ENCODE results near the gene COMP. TPM values are rescaled to one million over a fixed set of nuclear protein-coding genes. Genes with fewer than 3 reads are reported as not detected.

COMP gene
- total and polyA plus RNA-seq, 4 donors: 9.8 to 142 (median 15.1) TPM

GRCh38 chr19:18761531-18762110, 29.5 kb downstream of the COMP start:
- intact Hi-C loops (cut with DNase I): no loop called here
- ATAC-seq (ENCODE audit: low FRiP score): peak; percentile 21

GRCh38 chr19:18760440-18761383, 30.4 kb downstream of the COMP start:
- DNase-seq (no peak), ATAC-seq (ENCODE audit: low FRiP score) (no peak)
- Histone ChIP-seq H3K27ac (ENCODE audit: low read depth in 1 of 2, low read length in 2 of 2) (no peak overlapping the region), H3K9me3 (ENCODE audit: control insufficient read depth, low read length) (no peaks in the 10 kb centered on the region), H3K27me3 (ENCODE audit: control insufficient read depth in 1 of 2, insufficient read depth in 2 of 2, low read length in 1 of 2) (no peaks in the 10 kb centered on the region), H3K36me3 (ENCODE audit: control insufficient read depth in 1 of 2, insufficient read depth in 2 of 2, low read length in 1 of 2) (no peaks in the 10 kb centered on the region), H3K4me1 (ENCODE audit: control insufficient read depth in 1 of 2, insufficient read depth in 2 of 2, low read length in 2 of 2) (no peaks in the 10 kb centered on the region), H3K4me3 (ENCODE audit: low read length in 2 of 2) (no peak overlapping the region)
- 90% methylated on average over 26 to 27 of the region's 27 CpGs for WGBS, 2 donors
- intact Hi-C loops (cut with DNase I): no loop called here

More at GRCh38 chr19:18761531-18762110, 29.5 kb downstream of the COMP start:
- Histone ChIP-seq H3K36me3 (ENCODE audit: control insufficient read depth in 1 of 2, insufficient read depth in 2 of 2, low read length in 1 of 2) (no peaks in the 10 kb centered on the region), H3K4me3 (ENCODE audit: low read length in 2 of 2) (no peak overlapping the region), H3K9me3 (ENCODE audit: control insufficient read depth, low read length) (no peaks in the 10 kb centered on the region), H3K27me3 (ENCODE audit: control insufficient read depth in 1 of 2, insufficient read depth in 2 of 2, low read length in 1 of 2) (no peaks in the 10 kb centered on the region), H3K27ac (ENCODE audit: low read depth in 1 of 2, low read length in 2 of 2) (no peak overlapping the region), H3K4me1 (ENCODE audit: control insufficient read depth in 1 of 2, insufficient read depth in 2 of 2, low read length in 2 of 2) (no peaks in the 10 kb centered on the region)
- DNase-seq: no peak
- WGBS, 2 donors: 79 to 84% methylated on average over 16 of the region's 16 CpGs

DNA sequence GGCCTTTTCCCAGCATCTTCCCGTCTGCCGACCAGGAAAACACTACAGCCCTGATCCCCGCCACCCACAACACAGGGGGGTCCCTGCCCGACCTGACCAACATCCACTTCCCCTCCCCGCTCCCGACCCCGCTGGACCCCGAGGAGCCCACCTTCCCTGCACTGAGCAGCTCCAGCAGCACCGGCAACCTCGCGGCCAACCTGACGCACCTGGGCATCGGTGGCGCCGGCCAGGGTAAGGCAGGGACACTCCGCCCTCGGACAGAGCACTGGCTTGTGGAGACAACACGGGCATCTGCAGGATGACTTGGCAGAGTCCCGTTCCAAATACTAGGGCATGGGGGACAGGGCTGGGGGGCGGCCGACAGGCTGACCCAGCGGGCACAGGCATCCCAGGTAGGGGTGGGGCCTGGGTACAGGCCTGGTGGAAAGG, 31.1 kb downstream of the COMP start:
- Histone ChIP-seq H3K4me3 (ENCODE audit: low read length in 2 of 2) (no peak overlapping the region), H3K4me1 (ENCODE audit: control insufficient read depth in 1 of 2, insufficient read depth in 2 of 2, low read length in 2 of 2) (no peaks in the 10 kb centered on the region), H3K27me3 (ENCODE audit: control insufficient read depth in 1 of 2, insufficient read depth in 2 of 2, low read length in 1 of 2) (no peaks in the 10 kb centered on the region), H3K36me3 (ENCODE audit: control insufficient read depth in 1 of 2, insufficient read depth in 2 of 2, low read length in 1 of 2) (no peaks in the 10 kb centered on the region), H3K9me3 (ENCODE audit: control insufficient read depth, low read length) (no peaks in the 10 kb centered on the region), H3K27ac (ENCODE audit: low read depth in 1 of 2, low read length in 2 of 2) (no peak overlapping the region)
- DNase-seq: no peak
- intact Hi-C loops (cut with DNase I): no loop called here
- WGBS, 2 donors: 91 to 93% methylated on average over 22 of the region's 22 CpGs
- ATAC-seq (ENCODE audit: low FRiP score): no peak

DNA sequence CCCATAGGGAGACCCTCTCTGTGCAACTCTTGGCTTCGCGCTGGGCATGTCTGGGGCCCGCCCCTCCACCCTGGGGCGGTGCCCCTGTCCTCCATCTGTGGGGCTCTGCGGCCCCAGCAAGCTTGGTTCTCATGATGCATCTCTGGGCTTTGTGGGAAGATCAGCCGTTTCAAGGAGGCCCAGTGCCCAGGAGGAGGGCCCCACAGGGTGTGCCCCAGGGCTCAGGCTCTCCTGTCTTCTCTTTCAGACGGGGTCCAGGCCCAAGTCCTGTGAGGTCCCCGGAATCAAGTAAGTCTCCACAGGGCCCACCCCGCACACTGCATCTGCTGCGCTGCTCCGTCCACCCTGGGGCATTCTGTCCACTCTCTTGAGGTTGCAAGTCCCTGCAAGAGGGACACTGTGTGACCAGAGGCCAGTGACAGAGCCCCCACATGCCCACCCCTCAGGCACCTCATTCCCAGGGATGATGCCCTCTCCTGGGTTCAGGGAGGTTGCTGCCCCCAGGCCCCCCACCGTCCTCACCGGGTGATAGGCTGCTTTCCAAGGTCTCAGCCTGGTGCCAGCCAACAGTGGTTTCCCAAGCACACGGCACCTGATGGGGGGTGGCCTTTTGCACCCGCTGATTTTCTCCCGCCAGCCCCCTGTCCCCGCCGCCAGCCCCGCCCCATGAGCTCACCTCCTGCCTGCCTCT, 31.7 kb downstream of the COMP start:
- Histone ChIP-seq H3K4me1 (ENCODE audit: control insufficient read depth in 1 of 2, insufficient read depth in 2 of 2, low read length in 2 of 2) (no peaks in the 10 kb centered on the region), H3K4me3 (ENCODE audit: low read length in 2 of 2) (no peak overlapping the region), H3K36me3 (ENCODE audit: control insufficient read depth in 1 of 2, insufficient read depth in 2 of 2, low read length in 1 of 2) (no peaks in the 10 kb centered on the region), H3K27me3 (ENCODE audit: control insufficient read depth in 1 of 2, insufficient read depth in 2 of 2, low read length in 1 of 2) (no peaks in the 10 kb centered on the region), H3K9me3 (ENCODE audit: control insufficient read depth, low read length) (no peaks in the 10 kb centered on the region), H3K27ac (ENCODE audit: low read depth in 1 of 2, low read length in 2 of 2) (no peak overlapping the region)
- intact Hi-C loops (cut with DNase I): no loop called here
- ATAC-seq (ENCODE audit: low FRiP score): no peak
- no peak for DNase-seq
- 88 to 91% methylated on average over 19 of the region's 19 CpGs for WGBS, 2 donors

- intact Hi-C loops (cut with DNase I): no loop called here
- no peak for DNase-seq
- Histone ChIP-seq H3K36me3 (ENCODE audit: control insufficient read depth in 1 of 2, insufficient read depth in 2 of 2, low read length in 1 of 2) (no peaks in the 10 kb centered on the region), H3K9me3 (ENCODE audit: control insufficient read depth, low read length) (no peaks in the 10 kb centered on the region), H3K27me3 (ENCODE audit: control insufficient read depth in 1 of 2, insufficient read depth in 2 of 2, low read length in 1 of 2) (no peaks in the 10 kb centered on the region), H3K27ac (ENCODE audit: low read depth in 1 of 2, low read length in 2 of 2) (no peak overlapping the region), H3K4me3 (ENCODE audit: low read length in 2 of 2) (no peak overlapping the region), H3K4me1 (ENCODE audit: control insufficient read depth in 1 of 2, insufficient read depth in 2 of 2, low read length in 2 of 2) (no peaks in the 10 kb centered on the region)
- 92 to 95% methylated on average over 16 of the region's 16 CpGs for WGBS, 2 donors
- ATAC-seq (ENCODE audit: low FRiP score): no peak
Observed at GRCh38 chr19:18756896-18757295, 34.2 kb downstream of the COMP start.

GRCh38 chr19:18754501-18754900, 36.6 kb downstream of the COMP start:
- no peak overlapping the region for H3K27ac ChIP-seq (ENCODE audit: low read depth in 1 of 2, low read length in 2 of 2)
- H3K27me3 ChIP-seq (ENCODE audit: control insufficient read depth in 1 of 2, insufficient read depth in 2 of 2, low read length in 1 of 2): no peaks in the 10 kb centered on the region
- H3K4me1 ChIP-seq (ENCODE audit: control insufficient read depth in 1 of 2, insufficient read depth in 2 of 2, low read length in 2 of 2): no peaks in the 10 kb centered on the region
- H3K36me3 ChIP-seq (ENCODE audit: control insufficient read depth in 1 of 2, insufficient read depth in 2 of 2, low read length in 1 of 2): peaks cover 0 to 1% of the 10 kb centered on the region in 2 donors
- H3K4me3 ChIP-seq (ENCODE audit: low read length in 2 of 2): no peak overlapping the region
- ATAC-seq (ENCODE audit: low FRiP score) (no peak), DNase-seq (no peak)
- H3K9me3 ChIP-seq (ENCODE audit: control insufficient read depth, low read length): no peaks in the 10 kb centered on the region
- 84 to 86% methylated on average over 4 of the region's 4 CpGs for WGBS, 2 donors
- intact Hi-C loops (cut with DNase I): no loop called here

- no peaks in the 10 kb centered on the region for H3K27me3 ChIP-seq (ENCODE audit: control insufficient read depth in 1 of 2, insufficient read depth in 2 of 2, low read length in 1 of 2)
- H3K9me3 ChIP-seq (ENCODE audit: control insufficient read depth, low read length): no peaks in the 10 kb centered on the region
- ATAC-seq (ENCODE audit: low FRiP score) (no peak), DNase-seq (no peak)
- 95% methylated on average over 10 of the region's 10 CpGs for WGBS, 2 donors
- intact Hi-C loops (cut with DNase I): no loop called here
- no peaks in the 10 kb centered on the region for H3K4me1 ChIP-seq (ENCODE audit: control insufficient read depth in 1 of 2, insufficient read depth in 2 of 2, low read length in 2 of 2)
- H3K4me3 ChIP-seq (ENCODE audit: low read length in 2 of 2): no peak overlapping the region
- peaks cover 0 to 1% of the 10 kb centered on the region in 2 donors for H3K36me3 ChIP-seq (ENCODE audit: control insufficient read depth in 1 of 2, insufficient read depth in 2 of 2, low read length in 1 of 2)
- H3K27ac ChIP-seq (ENCODE audit: low read depth in 1 of 2, low read length in 2 of 2): no peak overlapping the region
Observed at GRCh38 chr19:18751571-18751970, 39.5 kb downstream of the COMP start.

- no peak overlapping the region for H3K4me3 ChIP-seq (ENCODE audit: low read length in 2 of 2)
- ATAC-seq (ENCODE audit: low FRiP score): no peak
- H3K36me3 ChIP-seq (ENCODE audit: control insufficient read depth in 1 of 2, insufficient read depth in 2 of 2, low read length in 1 of 2): peaks cover 0 to 1% of the 10 kb centered on the region in 2 donors
- no peaks in the 10 kb centered on the region for H3K4me1 ChIP-seq (ENCODE audit: control insufficient read depth in 1 of 2, insufficient read depth in 2 of 2, low read length in 2 of 2)
- no peaks in the 10 kb centered on the region for H3K9me3 ChIP-seq (ENCODE audit: control insufficient read depth, low read length)
- H3K27ac ChIP-seq (ENCODE audit: low read depth in 1 of 2, low read length in 2 of 2): no peak overlapping the region
- no peaks in the 10 kb centered on the region for H3K27me3 ChIP-seq (ENCODE audit: control insufficient read depth in 1 of 2, insufficient read depth in 2 of 2, low read length in 1 of 2)
- intact Hi-C loops (cut with DNase I): no loop called here
- no peak for DNase-seq
- whole genome bisulfite sequencing, 2 donors: 92 to 94% methylated on average over 19 of the region's 19 CpGs
Observed at GRCh38 chr19:18750295-18750970, 40.7 kb downstream of the COMP start.
